ENCODE data around the gene LRP11. TPM values are rescaled to one million over a fixed set of nuclear protein-coding genes. Genes with fewer than 3 reads are reported as not detected.
"Not testable (repeated sequence)": the region's sequence is repeated elsewhere in the genome, so short reads cannot be mapped to it uniquely, and the experiment has no call there.

Gene LRP11
- total and polyA plus RNA-seq, 7 donors = 1.6 to 29.6 (median 7.9) TPM

- Histone ChIP-seq H3K27me3 (ENCODE audit: insufficient read depth in 3 of 3, low read length in 2 of 3) (no peaks in the 10 kb centered on the region), H3K4me1 (peaks cover 40% of the 10 kb centered on the region), H3K9me3 (no peaks in the 10 kb centered on the region), H3K36me3 (ENCODE audit: insufficient read depth in 1 of 2, low read depth in 1 of 2) (no peaks in the 10 kb centered on the region), H3K4me3 (peak overlapping the region; percentile 19), H3K27ac (peak overlapping the region; percentile 88)
- DNase-seq = peak; percentile 72 to 81
- no peak for TF ChIP-seq CTCF (IDR thresholded peaks at IDR 0.05)
- intact Hi-C loops (cut with DNase I) = loop anchor here (2.0 to 10.0 kb wide), 3 partner anchors 31 to 51 kb away; partner anchors contain the start of gene LRP11 (in 1 of the 2)
- peak; percentile 82 to 87 (median 84) for ATAC-seq
- WGBS, 3 donors = 14 to 38% (median 21%) methylated on average over 5 of the region's 5 CpGs
Measured at GRCh38 chr6:149895833-149896271, 31.7 kb upstream of the LRP11 start.

GRCh38 chr6:149895048-149895590 lies 31.0 kb upstream of the LRP11 start:
- H3K27ac ChIP-seq = peak overlapping the region; percentile 88
- H3K9me3 ChIP-seq = no peaks in the 10 kb centered on the region
- no peaks in the 10 kb centered on the region for H3K27me3 ChIP-seq (ENCODE audit: insufficient read depth in 3 of 3, low read length in 2 of 3)
- DNase-seq (peak; percentile 66 to 81), ATAC-seq (peak; percentile 40 to 63 (median 52))
- H3K36me3 ChIP-seq (ENCODE audit: insufficient read depth in 1 of 2, low read depth in 1 of 2) = no peaks in the 10 kb centered on the region
- H3K4me3 ChIP-seq = peak overlapping the region; percentile 19
- peaks cover 47% of the 10 kb centered on the region for H3K4me1 ChIP-seq
- intact Hi-C loops (cut with DNase I) = loop anchor here (5.0 to 10.0 kb wide), 2 partner anchors 48 to 50 kb away; no protein-coding TSS in a partner anchor
- TF ChIP-seq CTCF (IDR thresholded peaks at IDR 0.05) = peak; percentile 23
- 22 to 30% (median 24%) methylated on average over 7 of the region's 7 CpGs for WGBS, 3 donors

GRCh38 chr6:149891864-149892263 lies 27.7 kb upstream of the LRP11 start:
- H3K9me3 ChIP-seq; DNase-seq; H3K4me3 ChIP-seq; H3K27me3 ChIP-seq (ENCODE audit: insufficient read depth in 3 of 3, low read length in 2 of 3); H3K36me3 ChIP-seq (ENCODE audit: insufficient read depth in 1 of 2, low read depth in 1 of 2); H3K27ac ChIP-seq; ATAC-seq: not testable (repeated sequence)
- intact Hi-C loops (cut with DNase I) = loop anchor here in 1 of 2 donors (10.0 kb wide), 1 partner anchor 47 kb away; no protein-coding TSS in a partner anchor
- peaks cover 50% of the 10 kb centered on the region for H3K4me1 ChIP-seq
- 78 to 94% (median 88%) methylated on average over 6 of the region's 6 CpGs for WGBS, 3 donors

- Histone ChIP-seq H3K36me3 (ENCODE audit: insufficient read depth in 1 of 2, low read depth in 1 of 2) (no peaks in the 10 kb centered on the region), H3K4me1 (peaks cover 45% of the 10 kb centered on the region), H3K27me3 (ENCODE audit: insufficient read depth in 3 of 3, low read length in 2 of 3) (no peaks in the 10 kb centered on the region), H3K9me3 (no peaks in the 10 kb centered on the region), H3K4me3 (no peak overlapping the region), H3K27ac (peak overlapping the region; percentile 76)
- no peak for TF ChIP-seq CTCF (IDR thresholded peaks at IDR 0.05)
- 86 to 91% (median 89%) methylated on average over 3 of the region's 3 CpGs for WGBS, 3 donors
- no peak for ATAC-seq
- DNase-seq = no peak
- intact Hi-C loops (cut with DNase I) = loop anchor here in 1 of 2 donors (10.0 kb wide), 1 partner anchor 46 kb away; no protein-coding TSS in a partner anchor
Measured at GRCh38 chr6:149891259-149891658, 27.1 kb upstream of the LRP11 start.

GRCh38 chr6:149890629-149891045 lies 26.5 kb upstream of the LRP11 start:
- Histone ChIP-seq H3K36me3 (ENCODE audit: insufficient read depth in 1 of 2, low read depth in 1 of 2) (no peaks in the 10 kb centered on the region), H3K9me3 (no peaks in the 10 kb centered on the region), H3K27me3 (ENCODE audit: insufficient read depth in 3 of 3, low read length in 2 of 3) (no peaks in the 10 kb centered on the region), H3K4me1 (peaks cover 41% of the 10 kb centered on the region), H3K4me3 (no peak overlapping the region), H3K27ac (peak overlapping the region; percentile 76)
- DNase-seq (no peak), ATAC-seq (peak; percentile 36 to 65 (median 56))
- no peak for TF ChIP-seq CTCF (IDR thresholded peaks at IDR 0.05)
- intact Hi-C loops (cut with DNase I) = loop anchor here in 1 of 2 donors (10.0 kb wide), 1 partner anchor 46 kb away; no protein-coding TSS in a partner anchor
- WGBS, 3 donors = 51 to 60% (median 51%) methylated on average over 6 of the region's 6 CpGs

All from psoas muscle (tissue), 8 donors.